ENCODE data around the gene SMARCA5. TPM values are rescaled to one million over a fixed set of nuclear protein-coding genes. Genes with fewer than 3 reads are reported as not detected.

The SMARCA5 gene
- total and polyA plus RNA-seq, 10 of the 15 experiments (the other 5 are each of a cell fraction or from before 2014, with no cell fraction given), result 21.7 to 69.6 (median 37.4) TPM

- no peak; the same call in 2 of the 3 replicates for ATAC-seq
- no peaks in the 10 kb centered on the region; the same call in 2 of the 3 replicates for H3K9me3 ChIP-seq (replicated peaks; ENCODE audit: control insufficient read depth, insufficient read depth, low read length)
- intact Hi-C loops (cut with micrococcal nuclease; ENCODE audit: unreplicated experiment) (loop anchor here (10.0 kb wide), 1 partner anchor 604 kb away; no protein-coding TSS in a partner anchor), in situ Hi-C loops (cut with MboI) (loop anchor here (5.0 kb wide), 1 partner anchor 281 kb away; no protein-coding TSS in a partner anchor)
- RAD21 ChIA-PET (ENCODE audit: unreplicated experiment), result no interaction called here
- no peak overlapping the region for H3K4me2 ChIP-seq (ENCODE audit: control insufficient read depth, insufficient read depth)
- no TSS peak for BruUV-seq (replicated peaks)
- DNase-seq (ENCODE audit: low read depth, low spot score), result no peak
- no peaks in the 10 kb centered on the region; a peak in 1 of 4 replicates for H3K27me3 ChIP-seq (replicated peaks in 1 of 2; ENCODE audit: control insufficient read depth in 2 of 2, insufficient read depth in 2 of 2, low read length in 1 of 2)
- SMC1A ChIA-PET (ENCODE audit: uncharacterized antibody, unreplicated experiment), result interaction anchor here (1.6 kb wide), 1 partner anchor 21 kb away, joined by 3 read pairs; no protein-coding TSS in a partner anchor
- WGBS (ENCODE audit: insufficient coverage, insufficient replicate concordance, low lambda C conversion rate, missing lambda C conversion rate), result 56% methylated on average over 3 of the region's 3 CpGs
- no peak for TF ChIP-seq ASH2L (IDR thresholded peaks at IDR 0.05; ENCODE audit: borderline replicate concordance, low read depth)
- TF ChIP-seq BHLHE40 (IDR thresholded peaks at IDR 0.05; ENCODE audit: borderline replicate concordance in 1 of 2, low read depth in 2 of 2, low read length in 1 of 2), result no peak
- no peak for TF ChIP-seq E2F8 (IDR thresholded peaks at IDR 0.05; ENCODE audit: low read depth, partially characterized antibody)
- TF ChIP-seq RFX5 (IDR thresholded peaks at IDR 0.05; ENCODE audit: low read depth, low read length), result no peak
- TF ChIP-seq TARDBP (IDR thresholded peaks at IDR 0.05; ENCODE audit: borderline replicate concordance), result no peak
- TF ChIP-seq, protein P1, sequence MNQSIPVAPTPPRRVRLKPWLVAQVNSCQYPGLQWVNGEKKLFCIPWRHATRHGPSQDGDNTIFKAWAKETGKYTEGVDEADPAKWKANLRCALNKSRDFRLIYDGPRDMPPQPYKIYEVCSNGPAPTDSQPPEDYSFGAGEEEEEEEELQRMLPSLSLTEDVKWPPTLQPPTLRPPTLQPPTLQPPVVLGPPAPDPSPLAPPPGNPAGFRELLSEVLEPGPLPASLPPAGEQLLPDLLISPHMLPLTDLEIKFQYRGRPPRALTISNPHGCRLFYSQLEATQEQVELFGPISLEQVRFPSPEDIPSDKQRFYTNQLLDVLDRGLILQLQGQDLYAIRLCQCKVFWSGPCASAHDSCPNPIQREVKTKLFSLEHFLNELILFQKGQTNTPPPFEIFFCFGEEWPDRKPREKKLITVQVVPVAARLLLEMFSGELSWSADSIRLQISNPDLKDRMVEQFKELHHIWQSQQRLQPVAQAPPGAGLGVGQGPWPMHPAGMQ (IDR thresholded peaks at IDR 0.05; ENCODE audit: borderline replicate concordance), result no peak
- TF ChIP-seq, protein P2, sequence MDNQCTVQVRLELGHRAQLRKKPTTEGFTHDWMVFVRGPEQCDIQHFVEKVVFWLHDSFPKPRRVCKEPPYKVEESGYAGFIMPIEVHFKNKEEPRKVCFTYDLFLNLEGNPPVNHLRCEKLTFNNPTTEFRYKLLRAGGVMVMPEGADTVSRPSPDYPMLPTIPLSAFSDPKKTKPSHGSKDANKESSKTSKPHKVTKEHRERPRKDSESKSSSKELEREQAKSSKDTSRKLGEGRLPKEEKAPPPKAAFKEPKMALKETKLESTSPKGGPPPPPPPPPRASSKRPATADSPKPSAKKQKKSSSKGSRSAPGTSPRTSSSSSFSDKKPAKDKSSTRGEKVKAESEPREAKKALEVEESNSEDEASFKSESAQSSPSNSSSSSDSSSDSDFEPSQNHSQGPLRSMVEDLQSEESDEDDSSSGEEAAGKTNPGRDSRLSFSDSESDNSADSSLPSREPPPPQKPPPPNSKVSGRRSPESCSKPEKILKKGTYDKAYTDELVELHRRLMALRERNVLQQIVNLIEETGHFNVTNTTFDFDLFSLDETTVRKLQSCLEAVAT (IDR thresholded peaks at IDR 0.05), result no peak
- no peak overlapping the region for H2AFZ ChIP-seq (ENCODE audit: control insufficient read depth, low read depth, low read length)
- no peaks in the 10 kb centered on the region for H3K4me1 ChIP-seq (ENCODE audit: control insufficient read depth, insufficient read depth, low read length)
- H3K9ac ChIP-seq (ENCODE audit: control insufficient read depth, insufficient read depth, low read length), result no peak overlapping the region
- no peak overlapping the region for H3K27ac ChIP-seq (ENCODE audit: control insufficient read depth, insufficient read depth)
- no peak for FAIRE-seq
- no peaks in the 10 kb centered on the region for H3K79me2 ChIP-seq (ENCODE audit: control insufficient read depth, insufficient read depth, low read length)
- H3K36me3 ChIP-seq (ENCODE audit: control insufficient read depth in 2 of 2, insufficient read depth in 2 of 2, low read length in 1 of 2), result no peaks in the 10 kb centered on the region
- H4K20me1 ChIP-seq (ENCODE audit: control insufficient read depth, insufficient read depth), result no peaks in the 10 kb centered on the region
- CTCF ChIA-PET, result interaction anchor here (1.0 to 1.6 kb wide), 3 partner anchors 9 to 372 kb away, joined by 3 to 8 read pairs (median 5); no protein-coding TSS in a partner anchor
- POLR2A ChIA-PET, result interaction anchor here (0.5 kb wide), 1 partner anchor 15 kb away, joined by 5 read pairs; no protein-coding TSS in a partner anchor
- no peak overlapping the region for H3K4me3 ChIP-seq
Measured at GRCh38 chr4:143488687-143489086, 24.8 kb upstream of the SMARCA5 start.
